Stimulated activated CD8-positive, alpha-beta memory T cell treated with anti-CD3 and anti-CD28 coated beads, Interleukin-7, amount 100 ng/mL, for 24 hours (primary cell): ENCODE measurements around the gene SGIP1.

Experiments
- DNase-seq: peaks from one replicate; pipeline ENCODE4 v3.0.0-alpha.2; 2020; ENCODE audit warnings: low read depth

SGIP1 gene

GRCh38 chr1:66523562-66523961, 10.4 kb upstream of the SGIP1 start:
- DNase-seq: no peak

DNA sequence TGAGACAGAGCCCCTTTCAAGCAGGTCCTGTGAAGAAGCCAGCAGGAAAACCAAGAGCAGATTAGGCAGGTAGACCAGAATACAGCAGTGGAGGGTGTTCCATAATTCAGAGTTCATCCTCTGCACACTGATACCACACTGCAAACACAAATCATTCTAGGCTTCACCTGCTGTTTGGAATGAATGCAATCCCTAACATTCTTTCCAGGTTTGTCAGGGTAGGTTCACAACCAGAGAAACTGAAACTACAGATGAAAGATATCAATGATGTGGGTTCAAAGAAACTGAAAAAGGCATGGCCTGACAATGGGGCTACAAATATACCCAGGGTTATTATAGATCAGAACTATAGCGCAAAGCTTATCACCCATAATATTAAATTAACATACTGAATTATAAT, 8.9 kb upstream of the SGIP1 start:
- DNase-seq: no peak

DNA sequence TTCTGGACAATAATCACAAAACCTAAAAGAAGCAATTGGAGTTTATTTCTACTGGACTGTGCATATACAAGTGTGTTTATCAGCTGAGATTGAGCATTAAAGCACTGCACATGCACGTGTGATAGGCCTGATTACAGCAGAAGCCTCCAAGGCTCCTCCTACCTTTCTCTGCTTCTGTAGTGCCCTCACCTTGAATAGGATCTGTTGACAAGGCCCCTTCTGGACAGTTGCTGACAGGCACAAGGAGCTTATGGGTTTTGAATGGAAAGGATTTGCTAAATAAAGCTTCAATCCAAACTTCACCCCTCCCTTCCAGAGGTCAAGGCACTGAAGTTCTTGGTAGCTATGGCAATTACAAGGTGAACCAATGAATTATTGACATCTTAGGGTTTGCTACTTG, 7.9 kb upstream of the SGIP1 start:
- DNase-seq: no peak

DNA sequence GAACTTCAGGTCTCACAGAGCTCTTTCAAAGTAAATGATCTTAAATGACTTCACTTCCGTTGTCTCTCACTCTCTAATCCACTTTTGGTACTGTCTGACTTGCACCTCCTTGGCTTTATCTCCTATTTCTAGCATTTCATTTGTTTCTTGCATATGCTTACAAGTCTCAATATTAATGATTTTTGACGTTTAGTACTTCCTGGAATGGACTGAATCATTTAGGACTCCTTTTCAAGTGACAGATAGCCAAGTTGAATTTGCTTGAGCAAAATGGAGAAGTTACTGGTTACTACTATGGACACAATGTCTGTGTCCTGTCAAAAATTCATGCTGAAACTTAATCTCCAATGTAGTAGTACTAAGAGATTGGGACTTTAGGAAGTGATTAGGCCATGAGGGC, 7.0 kb upstream of the SGIP1 start:
- no peak for DNase-seq

- no peak for DNase-seq
Observed at GRCh38 chr1:66527686-66528085, 6.3 kb upstream of the SGIP1 start.

DNA sequence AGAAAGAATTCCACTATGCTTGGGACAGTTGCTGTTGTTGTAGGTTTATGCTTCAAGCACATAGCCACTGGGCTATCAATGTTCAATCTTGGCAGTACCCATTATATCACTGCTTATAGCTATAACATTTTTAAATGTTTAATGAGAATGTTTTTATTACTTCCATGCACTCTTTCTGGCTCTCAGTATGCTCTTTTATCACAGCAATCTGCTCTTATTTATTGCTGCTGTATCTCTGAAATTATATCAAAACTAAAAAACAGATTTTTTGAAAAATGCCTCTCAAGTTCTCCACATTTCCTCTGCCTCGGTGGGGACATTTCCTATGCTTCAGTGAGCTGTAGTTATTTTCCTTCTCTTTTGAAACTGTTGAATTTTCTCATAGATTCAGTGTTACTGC, 5.4 kb upstream of the SGIP1 start:
- DNase-seq: no peak

DNA sequence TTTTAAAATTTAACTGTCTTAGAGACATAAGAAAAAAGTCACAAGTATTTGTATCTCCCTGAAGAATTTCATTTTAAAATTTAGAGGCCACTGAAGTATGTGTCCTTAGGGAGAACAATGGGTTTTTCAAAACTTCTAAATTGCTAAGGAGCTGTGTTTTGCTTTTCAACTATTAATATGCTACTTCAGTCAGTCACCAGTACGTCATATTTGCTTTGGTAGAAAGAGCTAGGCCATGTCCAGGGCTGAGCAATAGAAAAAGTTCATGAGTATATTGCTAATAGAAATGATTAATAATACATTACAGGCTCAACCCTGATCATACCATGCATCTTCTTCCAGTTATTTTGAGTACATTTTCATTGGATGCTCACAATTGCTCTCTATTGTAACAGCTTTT, 1.7 kb upstream of the SGIP1 start:
- no peak for DNase-seq

DNA sequence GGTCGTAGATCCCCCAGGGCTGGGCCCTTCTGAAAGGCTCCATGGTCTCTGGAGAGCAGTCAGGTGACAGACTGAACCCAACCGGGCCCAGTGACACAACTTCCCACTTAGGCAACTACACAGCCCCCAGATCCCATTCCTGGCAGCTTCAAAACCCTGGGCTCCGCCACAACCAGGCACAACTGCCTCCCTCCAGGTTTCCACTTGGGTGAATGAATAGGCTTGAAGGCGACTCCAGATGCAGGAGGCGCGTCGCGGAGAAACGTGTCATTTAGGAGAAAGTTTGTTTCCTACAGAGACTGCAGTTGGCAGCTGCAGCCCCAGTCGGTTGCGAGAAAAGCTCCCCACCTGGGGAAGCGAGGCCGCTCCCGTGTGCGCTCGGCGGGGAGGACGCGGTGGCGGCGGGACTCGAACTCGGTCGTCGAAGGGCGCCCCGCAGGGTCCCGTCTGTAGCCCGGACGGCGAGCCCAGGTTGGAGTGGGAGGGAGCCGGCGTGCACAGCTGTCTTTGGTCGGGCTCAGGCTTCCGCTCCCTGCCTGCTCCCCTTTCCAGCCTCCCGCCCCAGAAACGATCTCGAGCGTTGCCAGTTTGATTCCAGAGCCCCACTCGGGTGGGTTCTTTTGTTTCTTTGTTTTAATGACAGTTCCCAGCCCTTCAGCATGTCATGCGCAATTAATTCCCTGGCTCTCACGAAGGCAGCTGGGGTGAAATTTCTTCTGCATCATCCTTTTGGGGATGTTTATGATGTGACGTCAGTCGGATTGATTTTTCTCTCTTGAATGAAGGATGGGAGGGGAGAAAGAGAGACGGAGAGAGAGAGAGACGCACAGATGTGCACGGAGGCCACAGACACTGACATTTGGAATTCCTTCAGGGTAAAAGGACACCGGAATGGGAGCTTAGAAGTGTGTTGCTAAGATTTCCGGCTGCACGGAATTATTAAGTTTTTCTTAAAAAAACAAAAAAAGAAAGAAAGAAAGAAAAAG, 862 bp upstream of the SGIP1 start:
- no peak for DNase-seq

- DNase-seq: no peak
Observed at GRCh38 chr1:66535061-66535460, 1.1 kb downstream of the SGIP1 start.

DNA sequence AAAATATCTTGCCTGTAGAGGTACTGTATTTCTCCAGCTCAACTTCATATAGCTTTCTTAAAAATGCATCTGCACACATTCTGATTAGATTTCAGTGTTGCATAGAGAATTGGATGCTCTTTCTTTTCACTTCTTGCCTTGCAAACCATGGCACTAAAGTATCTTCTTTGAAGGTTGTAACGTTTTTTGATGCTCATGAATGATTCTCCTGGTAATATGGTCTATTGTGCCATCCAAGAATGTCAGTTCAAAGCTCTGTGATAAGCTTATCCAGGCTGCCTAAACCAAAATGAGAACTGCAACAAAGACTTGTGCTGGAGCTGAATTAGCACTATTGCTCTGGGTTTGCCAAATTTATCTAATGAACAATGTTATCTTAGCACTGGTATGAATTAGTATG, 1.9 kb downstream of the SGIP1 start:
- DNase-seq: no peak

- no peak for DNase-seq
Observed at GRCh38 chr1:66537718-66538117, 3.8 kb downstream of the SGIP1 start.

DNA sequence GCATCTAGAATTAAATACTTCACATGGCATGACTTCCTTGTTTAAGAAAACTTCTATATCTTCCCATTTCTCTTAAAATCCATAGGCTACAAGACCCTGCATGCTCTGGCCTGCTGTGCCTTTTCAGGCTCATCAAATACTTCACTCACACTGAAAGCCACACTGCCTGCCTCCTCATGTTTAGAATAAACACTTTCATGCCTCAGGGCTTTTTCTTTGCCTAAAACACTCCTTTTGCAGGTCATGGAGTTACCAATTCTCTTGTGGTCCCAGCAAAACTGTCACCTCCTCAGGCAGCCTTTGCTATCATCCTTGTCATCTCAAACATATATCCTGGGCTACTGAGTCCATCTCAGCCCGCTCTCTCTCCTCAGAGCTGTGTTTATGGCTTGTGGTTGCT, 5.5 kb downstream of the SGIP1 start:
- no peak for DNase-seq

- no peak for DNase-seq
Observed at GRCh38 chr1:66540434-66541032, 6.6 kb downstream of the SGIP1 start.

GRCh38 chr1:66542314-66542713, 8.4 kb downstream of the SGIP1 start:
- DNase-seq: no peak

DNA sequence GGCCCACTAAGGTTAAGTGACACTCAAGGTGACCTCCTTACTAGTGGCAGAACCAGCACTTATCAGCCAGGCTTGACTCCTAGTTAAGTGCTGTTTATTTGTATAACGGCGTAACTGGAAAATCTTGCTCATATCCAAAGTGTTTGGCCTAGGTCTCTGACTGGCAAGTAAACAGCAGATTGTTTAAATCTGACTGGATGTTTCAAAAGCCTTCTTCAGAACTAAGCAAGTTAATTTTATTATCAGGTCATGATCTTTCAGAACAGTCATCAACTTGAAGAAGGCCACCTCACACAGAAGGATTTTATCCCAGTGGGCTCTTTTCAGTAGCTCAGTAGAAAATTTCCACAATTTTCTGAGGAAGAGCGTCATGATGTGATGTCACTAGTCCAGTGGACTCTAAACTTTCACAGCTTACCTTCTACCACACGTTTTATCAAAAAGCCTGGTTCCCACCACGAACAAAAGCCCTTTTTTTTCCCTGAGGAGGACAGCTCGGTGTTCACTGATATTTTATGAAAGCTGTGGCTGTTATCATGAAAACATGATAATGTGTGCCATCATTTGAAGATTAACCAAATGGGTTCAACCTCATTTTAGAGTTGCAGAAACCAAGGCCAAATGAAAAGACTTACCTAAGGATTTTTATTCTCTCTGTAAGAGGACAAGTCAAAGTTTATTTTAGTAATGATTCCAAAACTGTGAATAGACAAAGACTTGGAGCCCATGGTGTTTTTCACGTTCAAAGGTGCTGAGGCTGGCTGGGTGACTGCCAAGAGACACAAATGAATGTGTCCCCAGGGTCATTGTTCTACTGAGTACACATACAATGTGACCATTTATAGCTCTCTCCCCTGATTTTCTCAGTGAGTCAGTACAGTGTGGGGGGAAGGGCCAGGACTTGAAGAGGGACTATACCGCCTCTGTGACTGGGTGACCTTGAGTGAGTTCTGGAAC, 9.1 kb downstream of the SGIP1 start:
- DNase-seq: no peak

GRCh38 chr1:66546047-66546810, 12.3 kb downstream of the SGIP1 start:
- no peak for DNase-seq

DNA sequence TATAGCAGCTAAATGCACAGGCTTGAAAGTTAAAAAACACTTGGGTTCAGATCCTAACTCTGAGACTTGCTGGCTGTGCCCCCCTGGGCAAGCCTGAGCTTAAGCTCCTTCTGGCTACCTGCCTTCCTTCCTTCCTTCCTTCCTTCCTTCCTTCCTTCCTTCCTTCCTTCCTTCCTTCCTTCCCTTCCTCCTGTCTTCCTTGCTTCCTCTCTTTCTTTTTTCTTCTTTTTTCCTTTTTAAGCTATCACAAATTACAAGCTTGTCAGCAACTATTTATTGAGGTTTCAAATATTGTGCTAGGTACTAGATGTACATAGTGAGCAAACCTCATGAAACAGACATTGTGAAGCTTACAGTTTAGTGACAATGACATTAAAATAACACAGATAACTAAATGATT, 15.1 kb downstream of the SGIP1 start:
- no peak for DNase-seq

- no peak for DNase-seq
Observed at GRCh38 chr1:66550243-66550642, 16.3 kb downstream of the SGIP1 start.

DNA sequence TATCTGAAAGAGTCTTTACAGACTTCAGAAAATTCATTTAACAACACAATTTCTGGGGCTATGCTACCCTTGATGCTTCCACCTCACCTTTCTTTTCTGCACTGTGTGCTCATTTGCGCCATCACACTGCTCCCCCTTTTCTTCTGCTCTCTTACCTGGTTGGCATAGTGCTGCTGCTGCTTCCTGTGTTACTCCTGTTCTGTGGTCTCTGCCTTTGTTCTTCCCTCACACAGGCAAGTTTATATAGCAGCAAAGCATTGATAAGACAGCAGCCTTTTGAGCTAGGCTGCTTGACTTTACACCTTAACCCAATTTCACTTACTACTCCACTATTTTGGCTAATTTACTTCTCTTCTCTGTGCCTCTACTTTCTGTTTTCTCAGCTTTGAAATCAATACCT, 18.3 kb downstream of the SGIP1 start:
- no peak for DNase-seq

DNA sequence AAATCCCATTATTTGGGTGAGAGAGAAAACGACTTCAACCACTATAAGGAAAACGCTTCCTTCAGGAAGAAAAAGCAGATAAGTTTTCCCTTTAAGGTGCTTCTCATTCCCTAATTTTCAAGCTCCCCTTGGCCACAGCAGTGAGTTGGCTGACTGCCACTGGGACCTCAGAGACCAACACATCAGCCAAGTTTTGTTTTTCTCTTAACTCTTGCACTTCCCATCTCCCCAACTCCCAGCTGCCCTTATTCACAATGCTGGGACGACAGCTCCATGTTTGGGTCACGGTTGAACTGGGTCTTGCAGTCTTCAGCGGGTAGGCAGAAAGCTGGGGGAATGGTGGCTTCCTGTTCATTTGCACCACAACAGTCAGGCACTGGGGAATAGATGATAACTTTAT, 18.9 kb downstream of the SGIP1 start:
- DNase-seq: no peak

- no peak for DNase-seq
Observed at GRCh38 chr1:66553846-66554245, 19.9 kb downstream of the SGIP1 start.

DNA sequence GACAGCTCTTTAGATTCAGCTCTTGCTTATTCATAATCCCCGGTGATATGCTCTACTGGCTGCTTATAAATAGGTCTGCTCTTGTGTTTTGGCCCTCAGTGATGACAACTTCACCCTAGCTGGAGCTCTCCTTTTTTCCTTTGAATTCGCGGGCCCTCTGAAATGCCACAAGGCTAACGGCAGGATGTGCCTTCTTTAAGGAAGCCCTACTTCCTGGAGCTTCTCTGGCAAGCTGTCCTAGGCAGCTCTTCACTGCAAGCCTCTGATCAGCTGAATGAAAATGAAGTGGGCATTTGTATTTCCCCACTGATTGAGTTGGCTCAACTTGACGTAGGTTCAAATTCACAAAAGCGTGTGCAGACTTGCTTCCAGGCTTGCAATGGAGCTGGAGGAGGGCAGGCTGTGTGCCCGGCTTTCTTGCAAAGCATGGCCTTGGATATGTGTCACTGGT, 22.2 kb downstream of the SGIP1 start:
- DNase-seq: no peak
